HG02623 (cell line): Measurements from ENCODE around the gene DYRK1A.

Experiments used
- ATAC-seq: cut with Tn5 transposase; IDR thresholded peaks from one replicate; pipeline ENCODE4 v1.9.1; 2021; ENCODE audit warnings: moderate library complexity; ENCODE audit not compliant: unreplicated experiment

Gene DYRK1A

DNA sequence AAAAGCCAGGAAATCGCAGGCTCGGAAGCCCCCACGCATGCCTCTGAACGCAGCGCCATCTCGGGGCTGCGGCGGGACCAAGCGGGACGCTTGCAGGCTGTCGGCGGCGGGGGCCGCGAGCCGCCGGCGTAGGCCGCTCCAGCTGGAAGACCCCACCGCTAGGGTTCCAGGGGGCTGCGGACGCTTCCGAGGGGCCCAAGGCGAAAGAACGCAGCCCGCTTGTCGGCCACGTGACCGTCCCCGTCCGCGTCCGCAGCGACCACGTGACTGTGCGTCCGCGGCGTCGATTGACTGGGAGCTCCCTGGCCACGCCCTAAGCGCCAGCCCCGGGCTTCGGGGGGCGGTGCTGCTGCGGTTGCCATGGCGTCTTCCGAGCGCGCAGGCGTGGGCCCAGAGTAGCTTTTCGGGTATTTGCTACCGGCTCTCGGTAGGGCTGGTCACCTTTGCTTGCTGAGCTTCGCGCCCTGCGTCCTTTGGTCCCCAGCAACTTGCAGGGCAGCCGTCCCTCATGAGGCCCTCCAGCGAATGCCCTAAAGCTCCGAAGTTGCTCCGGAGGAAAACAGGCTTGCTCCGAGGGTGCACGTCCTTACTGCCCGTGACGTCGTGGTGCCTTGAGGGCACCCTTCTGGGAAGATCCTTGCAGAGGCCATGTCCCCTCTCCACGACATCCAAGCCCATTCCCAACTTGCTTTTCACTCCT lies 197.2 kb downstream of the DYRK1A start:
- peak; percentile 91 for ATAC-seq

DNA sequence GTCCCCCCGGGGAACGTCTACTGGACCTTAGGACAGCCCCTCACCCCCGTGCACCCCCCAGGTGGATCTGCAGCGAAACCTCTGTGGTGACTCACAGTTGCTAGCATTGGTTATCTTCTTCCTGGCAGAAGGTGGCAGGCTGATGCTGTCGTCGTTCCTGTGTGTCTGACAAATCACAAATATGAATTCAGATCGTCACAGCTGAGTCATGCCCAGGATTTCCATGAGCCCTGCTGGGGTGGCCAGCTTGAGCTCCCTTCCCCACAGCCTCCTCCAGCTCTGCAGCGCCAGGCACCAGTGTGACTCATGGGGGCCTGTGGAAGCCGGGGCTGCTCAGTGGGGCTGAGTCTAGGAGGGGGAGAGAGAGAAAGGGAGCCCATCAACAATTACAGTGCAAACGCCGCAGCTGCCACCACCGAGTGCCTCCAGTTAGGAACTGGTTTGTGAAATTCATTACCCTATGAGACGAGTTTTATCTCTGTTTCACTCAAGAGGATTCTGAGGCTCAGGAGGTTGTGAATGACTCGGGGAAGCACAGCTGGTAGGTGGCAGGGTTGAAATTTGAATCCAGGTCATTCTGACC lies 197.9 kb downstream of the DYRK1A start:
- ATAC-seq, result peak; percentile 38

DNA sequence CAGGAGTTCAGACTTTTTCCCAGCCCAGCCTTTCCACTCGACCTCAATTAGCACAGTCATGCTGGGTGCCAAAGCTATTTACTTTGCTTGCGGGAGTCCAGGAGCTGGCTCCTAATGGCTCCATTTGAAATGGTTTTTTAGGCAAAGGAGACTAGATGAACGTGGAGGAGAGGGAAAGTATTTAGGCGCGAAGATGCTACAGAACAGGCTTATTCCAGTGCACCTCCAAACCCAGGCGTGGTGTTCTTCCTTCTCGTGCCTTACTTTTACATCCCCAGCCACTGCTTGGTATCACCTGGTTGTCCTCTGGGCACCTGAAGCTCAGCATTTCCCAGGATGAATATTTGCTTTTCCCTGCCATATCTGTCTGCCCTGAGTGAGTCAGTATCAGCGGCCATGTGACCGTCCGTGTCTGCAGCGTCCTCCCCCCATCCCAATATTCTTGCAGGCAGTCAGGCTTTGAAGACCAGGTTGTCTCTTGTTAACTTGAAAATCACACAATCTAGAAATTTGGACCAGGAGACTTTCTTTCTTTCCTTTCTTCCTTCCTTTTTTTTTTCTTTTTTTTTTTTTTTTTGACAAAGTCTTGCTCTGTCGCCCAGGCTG lies 198.5 kb downstream of the DYRK1A start:
- no peak for ATAC-seq

DNA sequence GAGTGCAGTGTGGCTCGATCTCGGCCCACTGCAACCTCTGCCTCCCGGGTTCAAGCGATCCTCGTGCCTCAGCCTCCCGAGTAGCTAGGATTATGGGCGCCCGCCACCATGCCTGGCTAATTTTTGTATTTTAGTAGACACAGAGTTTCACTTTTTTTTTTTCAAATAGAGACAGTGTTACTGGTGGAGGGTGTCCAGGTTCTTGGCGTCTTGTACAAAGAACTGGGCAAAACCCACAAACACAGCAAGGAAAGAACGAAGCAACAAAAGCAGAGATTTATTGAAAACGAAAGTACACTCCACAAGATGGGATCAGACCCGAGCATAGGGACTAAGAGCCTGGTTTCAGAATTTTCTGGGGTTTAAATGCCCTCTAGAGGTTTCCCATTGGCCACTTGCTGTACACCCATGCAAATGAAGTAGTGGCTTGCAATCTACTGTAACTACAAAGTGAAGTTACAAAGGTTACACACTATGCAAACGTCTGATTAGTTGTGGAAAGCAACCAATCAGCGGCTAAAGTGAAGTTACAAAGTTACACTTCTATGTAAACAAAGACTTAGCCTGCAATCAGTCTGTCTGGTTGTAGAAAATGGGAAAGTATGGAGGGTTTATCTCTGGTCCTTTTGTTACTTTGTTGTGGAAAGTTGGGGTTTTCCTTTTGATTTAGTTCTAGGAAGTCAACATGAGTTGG lies 199.1 kb downstream of the DYRK1A start:
- no peak for ATAC-seq

DNA sequence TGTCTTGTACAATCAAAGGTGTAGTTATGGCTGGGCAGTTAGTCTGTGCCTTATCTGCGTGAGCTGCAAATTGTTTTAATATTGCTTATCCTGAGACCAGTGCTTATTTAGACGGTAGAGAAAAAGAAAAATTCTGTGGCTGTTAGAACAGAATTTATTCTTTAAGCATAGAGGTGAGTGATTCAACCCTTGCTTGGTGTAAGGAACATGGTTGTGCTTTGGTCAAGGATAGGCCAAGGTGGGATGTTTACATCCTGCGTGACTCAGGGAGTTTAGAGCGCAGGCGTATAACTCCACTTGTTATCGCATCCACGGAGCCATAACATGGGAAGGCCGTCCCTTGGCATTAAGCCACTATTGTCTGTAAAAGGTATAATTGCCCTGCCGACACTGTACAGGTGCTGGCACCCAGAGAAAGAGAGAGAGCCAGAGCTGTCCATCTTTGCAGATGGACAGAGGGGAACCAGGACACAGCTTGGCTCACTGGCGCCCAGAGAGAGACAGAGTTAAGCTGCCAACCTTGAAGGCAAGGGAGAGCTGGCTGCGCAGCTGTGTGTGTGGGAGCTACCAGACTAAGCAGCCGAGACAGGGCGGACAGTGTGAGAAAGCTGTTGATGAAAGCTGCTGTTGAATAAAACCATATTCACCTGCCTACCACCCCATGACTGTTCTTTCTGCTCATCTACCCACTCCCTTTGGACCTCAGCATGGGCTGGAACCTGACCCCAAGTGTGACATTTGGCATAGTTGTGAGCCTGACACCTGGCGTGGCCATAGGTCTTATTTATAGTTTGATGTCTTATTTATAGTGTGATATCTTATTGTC lies 200.4 kb downstream of the DYRK1A start:
- no peak for ATAC-seq

DNA sequence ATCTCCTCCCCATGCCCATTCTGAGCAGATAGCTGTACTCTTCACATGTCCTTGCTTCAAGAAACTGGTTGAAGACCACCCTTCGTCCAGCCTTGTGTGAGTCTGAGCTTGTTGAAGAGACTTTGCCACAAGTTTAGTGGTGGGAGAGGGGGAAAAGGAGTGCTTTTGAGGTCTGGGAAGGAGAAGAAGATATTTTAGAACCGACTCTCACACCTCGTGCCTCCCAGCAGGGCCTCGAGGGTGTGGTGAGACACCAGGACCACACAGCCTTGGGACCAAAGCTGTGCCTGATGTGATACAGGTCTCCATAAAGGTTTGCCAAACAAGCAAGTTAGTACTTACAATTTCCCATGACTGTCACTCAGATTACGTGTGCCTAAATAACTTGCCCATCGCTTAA lies 201.8 kb downstream of the DYRK1A start:
- ATAC-seq, result no peak

DNA sequence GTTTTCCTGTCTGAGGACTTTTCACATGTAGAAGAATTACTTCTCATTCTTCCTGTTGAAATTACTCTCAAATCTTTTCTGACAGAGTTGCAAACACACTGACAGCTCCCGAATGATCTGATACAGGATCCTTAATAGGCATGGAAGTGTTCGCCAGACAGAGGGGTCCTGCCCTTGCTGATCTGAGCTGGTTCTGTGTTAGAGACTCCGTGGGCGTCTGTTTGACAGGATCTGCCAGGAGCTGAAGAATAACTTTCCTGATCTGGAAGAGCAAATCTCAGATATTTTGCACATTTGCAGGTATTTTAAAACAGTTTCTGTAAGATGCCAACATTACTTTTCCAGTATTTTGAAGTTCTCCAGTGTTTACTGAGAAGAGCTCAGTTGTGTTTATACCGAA lies 202.3 kb downstream of the DYRK1A start:
- no peak for ATAC-seq

DNA sequence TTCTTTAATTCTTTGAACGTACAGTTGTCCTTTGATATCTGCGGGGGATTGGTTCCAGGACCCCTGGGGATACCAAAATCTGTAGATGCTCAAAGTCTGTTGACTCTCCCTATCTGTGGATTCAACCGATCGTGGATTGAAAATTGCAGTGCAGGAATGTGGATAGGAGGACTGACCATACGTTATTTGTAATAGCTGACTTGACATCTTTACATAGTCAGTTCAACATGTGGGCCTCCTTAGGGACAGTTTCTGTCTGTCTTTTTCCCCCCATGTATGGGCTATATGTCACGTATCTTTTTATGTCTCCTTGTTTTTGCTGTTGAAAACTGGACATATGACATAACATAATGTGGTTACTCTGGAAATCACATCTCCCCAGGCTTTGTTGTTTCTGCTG lies 204.9 kb downstream of the DYRK1A start:
- no peak for ATAC-seq

DNA sequence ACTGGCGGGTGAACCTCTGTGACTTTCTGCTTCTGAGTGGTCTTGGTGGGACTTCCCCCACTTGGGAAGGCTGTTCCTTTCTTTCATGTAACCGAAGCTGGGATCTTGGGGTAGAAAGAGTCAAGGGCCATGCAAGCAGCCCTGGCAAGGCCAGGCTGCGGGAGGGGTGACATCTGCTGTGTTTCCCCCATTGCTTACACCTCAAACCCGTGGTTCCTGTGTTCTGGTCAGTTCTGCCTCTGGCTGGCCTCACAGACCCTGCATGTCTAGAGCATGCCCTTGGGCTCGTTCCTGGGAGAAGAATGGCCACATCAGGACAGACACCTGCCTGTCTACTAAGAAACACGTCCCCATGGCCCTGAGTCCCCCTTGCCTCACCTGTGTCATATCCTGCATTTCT lies 207.7 kb downstream of the DYRK1A start:
- no peak for ATAC-seq

DNA sequence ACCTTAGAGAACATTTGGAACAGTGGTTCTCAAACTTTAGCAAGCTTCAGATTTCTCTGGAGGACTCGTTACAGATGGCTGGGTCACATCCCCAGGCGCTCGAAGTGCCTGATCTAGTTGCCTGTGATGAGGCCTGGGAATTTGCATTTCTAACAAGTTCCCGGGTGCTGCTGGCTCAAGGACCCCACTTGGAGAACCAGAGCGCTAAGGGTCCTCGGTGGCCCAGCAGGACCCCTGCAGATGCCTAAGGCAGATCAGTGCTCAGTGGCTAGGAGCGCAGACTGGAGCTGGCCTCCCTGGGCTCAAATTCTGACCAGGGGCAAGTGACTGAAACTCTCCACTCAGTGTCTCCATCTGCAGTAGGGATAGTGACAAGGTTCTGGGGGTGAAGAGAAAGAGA lies 208.2 kb downstream of the DYRK1A start:
- ATAC-seq, result no peak

DNA sequence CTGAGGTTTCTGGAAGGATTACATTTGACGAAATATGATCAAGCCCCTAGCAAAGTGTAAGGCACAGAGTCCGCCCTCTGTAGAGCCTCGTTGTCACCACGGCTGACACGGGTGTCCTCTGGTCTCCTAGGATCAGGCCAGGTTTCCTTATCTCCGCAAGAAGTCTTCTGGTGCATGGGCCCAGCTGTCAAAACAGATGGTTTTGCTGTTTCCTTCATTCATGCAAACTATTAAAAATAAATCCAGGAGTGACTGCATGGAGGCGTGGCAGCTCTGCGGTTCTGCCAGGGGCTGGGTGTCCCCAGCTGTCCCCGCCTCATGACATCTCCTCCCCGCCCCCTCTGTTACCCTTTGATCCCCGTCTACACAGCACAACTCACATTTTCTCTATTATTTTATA lies 209.0 kb downstream of the DYRK1A start:
- no peak for ATAC-seq
